Osteoblast (primary cell): ENCODE results near the gene FOXL3. TPM values are rescaled to one million over a fixed set of nuclear protein-coding genes. Genes with fewer than 3 reads are reported as not detected.

ENCODE experiments used
- DNase-seq: peaks from one replicate; pipeline ENCODE4 v3.0.0; 2011; ENCODE audit warnings: low spot score, mixed read lengths; ENCODE audit not compliant: insufficient read length; ENCODE audit errors: missing footprints
- H2AFZ ChIP-seq: 2 replicates; pipeline ENCODE4 v1.6.0; 2011; ENCODE audit warnings: mild to moderate bottlenecking, low read length
- H3K27ac ChIP-seq: 2 replicates; pipeline ENCODE4 v1.5.1; 2011; ENCODE audit warnings: mild to moderate bottlenecking, low read depth, low read length, moderate library complexity
- H3K27me3 ChIP-seq: 2 replicates; pipeline ENCODE4 v1.6.0; 2012; ENCODE audit warnings: mild to moderate bottlenecking, control low read depth, inconsistent platforms, low read length, moderate library complexity; ENCODE audit not compliant: insufficient read depth
- H3K36me3 ChIP-seq: 2 replicates; pipeline ENCODE4 v1.5.1; 2011; ENCODE audit warnings: mild to moderate bottlenecking, low read length, control low read depth, moderate library complexity; ENCODE audit not compliant: insufficient read depth
- H3K4me1 ChIP-seq: 2 replicates; pipeline ENCODE4 v1.5.1; 2011; ENCODE audit warnings: mild to moderate bottlenecking, low read length, control low read depth, moderate library complexity; ENCODE audit not compliant: insufficient read depth
- H3K4me2 ChIP-seq: 2 replicates; pipeline ENCODE4 v1.6.0; 2011; ENCODE audit warnings: mild to moderate bottlenecking, low read length; ENCODE audit not compliant: insufficient read depth
- H3K4me3 ChIP-seq: fragments of 200-600 bp; sonication (generic); 3 replicates; pipeline ENCODE4 v1.5.1; 2012; ENCODE audit warnings: mild to moderate bottlenecking, low read length, inconsistent platforms; ENCODE audit not compliant: insufficient read depth
- H3K79me2 ChIP-seq: 2 replicates; pipeline ENCODE4 v1.6.0; 2012; ENCODE audit warnings: mild to moderate bottlenecking, low read length, control low read depth, inconsistent platforms; ENCODE audit not compliant: insufficient read depth
- H3K9me3 ChIP-seq: 2 replicates; pipeline ENCODE4 v1.5.1; 2011; ENCODE audit warnings: low read depth, low read length, control low read depth
- H4K20me1 ChIP-seq: 2 replicates; pipeline ENCODE4 v1.6.0; 2012; ENCODE audit warnings: mild to moderate bottlenecking, low read length, control low read depth; ENCODE audit not compliant: insufficient read depth
- total RNA-seq: library from RNA; depleted of rRNA; stranded (reverse); fragments of >200 nt; gene quantifications from 2 replicates; pipeline ENCODE4 v1.2.3, GENCODE V29; 2012
- TF ChIP-seq, protein P1 (sequence below): IDR thresholded peaks from 2 replicates; pipeline ENCODE4 v1.5.1; 2011; ENCODE audit warnings: mild to moderate bottlenecking, low read depth, low read length, moderate library complexity; ENCODE audit errors: extremely low read depth

Gene FOXL3
- total RNA-seq, 1 donor = not detected

- peak; percentile 60 for DNase-seq
- Histone ChIP-seq H3K4me2 (no peak overlapping the region), H3K79me2 (no peaks in the 10 kb centered on the region), H3K4me1 (no peaks in the 10 kb centered on the region), H2AFZ (no peak overlapping the region), H3K36me3 (no peaks in the 10 kb centered on the region), H3K27me3 (peaks cover 40% of the 10 kb centered on the region), H3K9me3 (peaks cover 9% of the 10 kb centered on the region), H3K4me3 (no peak overlapping the region), H3K27ac (no peak overlapping the region), H4K20me1 (no peaks in the 10 kb centered on the region)
- TF ChIP-seq, protein P1, sequence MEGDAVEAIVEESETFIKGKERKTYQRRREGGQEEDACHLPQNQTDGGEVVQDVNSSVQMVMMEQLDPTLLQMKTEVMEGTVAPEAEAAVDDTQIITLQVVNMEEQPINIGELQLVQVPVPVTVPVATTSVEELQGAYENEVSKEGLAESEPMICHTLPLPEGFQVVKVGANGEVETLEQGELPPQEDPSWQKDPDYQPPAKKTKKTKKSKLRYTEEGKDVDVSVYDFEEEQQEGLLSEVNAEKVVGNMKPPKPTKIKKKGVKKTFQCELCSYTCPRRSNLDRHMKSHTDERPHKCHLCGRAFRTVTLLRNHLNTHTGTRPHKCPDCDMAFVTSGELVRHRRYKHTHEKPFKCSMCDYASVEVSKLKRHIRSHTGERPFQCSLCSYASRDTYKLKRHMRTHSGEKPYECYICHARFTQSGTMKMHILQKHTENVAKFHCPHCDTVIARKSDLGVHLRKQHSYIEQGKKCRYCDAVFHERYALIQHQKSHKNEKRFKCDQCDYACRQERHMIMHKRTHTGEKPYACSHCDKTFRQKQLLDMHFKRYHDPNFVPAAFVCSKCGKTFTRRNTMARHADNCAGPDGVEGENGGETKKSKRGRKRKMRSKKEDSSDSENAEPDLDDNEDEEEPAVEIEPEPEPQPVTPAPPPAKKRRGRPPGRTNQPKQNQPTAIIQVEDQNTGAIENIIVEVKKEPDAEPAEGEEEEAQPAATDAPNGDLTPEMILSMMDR = no peak
Observed at GRCh38 chr7:323410-323809, 33.4 kb downstream of the FOXL3 start.

- no peak overlapping the region for H2AFZ ChIP-seq
- H3K4me3 ChIP-seq = no peak overlapping the region
- H3K9me3 ChIP-seq = peaks cover 9% of the 10 kb centered on the region
- H3K4me2 ChIP-seq = no peak overlapping the region
- H3K4me1 ChIP-seq = no peaks in the 10 kb centered on the region
- TF ChIP-seq, protein P1 = no peak
- peaks cover 37% of the 10 kb centered on the region for H3K27me3 ChIP-seq
- no peaks in the 10 kb centered on the region for H4K20me1 ChIP-seq
- H3K79me2 ChIP-seq = no peaks in the 10 kb centered on the region
- no peak overlapping the region for H3K27ac ChIP-seq
- H3K36me3 ChIP-seq = no peaks in the 10 kb centered on the region
- peak; percentile 23 for DNase-seq
Observed at GRCh38 chr7:324011-324410, 34.0 kb downstream of the FOXL3 start.

GRCh38 chr7:325051-325798 lies 35.3 kb downstream of the FOXL3 start:
- Histone ChIP-seq H3K27me3 (peaks cover 25% of the 10 kb centered on the region), H4K20me1 (no peaks in the 10 kb centered on the region), H3K9me3 (peaks cover 8% of the 10 kb centered on the region), H3K36me3 (no peaks in the 10 kb centered on the region), H3K4me3 (no peak overlapping the region), H3K79me2 (no peaks in the 10 kb centered on the region), H2AFZ (no peak overlapping the region), H3K27ac (no peak overlapping the region), H3K4me1 (no peaks in the 10 kb centered on the region), H3K4me2 (no peak overlapping the region)
- TF ChIP-seq, protein P1 = no peak
- DNase-seq = peak; percentile 58

GRCh38 chr7:325811-326210 lies 35.8 kb downstream of the FOXL3 start:
- Histone ChIP-seq H3K9me3 (peaks cover 6% of the 10 kb centered on the region), H3K27ac (no peak overlapping the region), H3K79me2 (no peaks in the 10 kb centered on the region), H3K36me3 (no peaks in the 10 kb centered on the region), H3K4me1 (no peaks in the 10 kb centered on the region), H2AFZ (no peak overlapping the region), H4K20me1 (no peaks in the 10 kb centered on the region), H3K4me2 (no peak overlapping the region), H3K4me3 (no peak overlapping the region), H3K27me3 (peaks cover 24% of the 10 kb centered on the region)
- TF ChIP-seq, protein P1 = no peak
- DNase-seq = peak; percentile 56
